Trophoblast cell (in vitro differentiated cells and primary cell): Measurements from ENCODE around the gene HOXB1.
A peak's percentile ranks its signal among the peaks of the same experiment; 100 is the strongest.

ENCODE experiments used
- DNase-seq, 2 donors: peaks; one replicate each; pipeline ENCODE4 v3.0.0-alpha.2; 2016
- H2AFZ ChIP-seq: 2 replicates; pipeline ENCODE4 v1.6.1; 2013; ENCODE audit warnings: low read length, moderate library complexity, mild to moderate bottlenecking; ENCODE audit not compliant: insufficient read depth, poor library complexity
- H2AK5ac ChIP-seq: 2 replicates; pipeline ENCODE4 v1.6.1; 2013; ENCODE audit warnings: mild to moderate bottlenecking, low read length
- H2BK120ac ChIP-seq: 2 replicates; pipeline ENCODE4 v1.6.1; 2013; ENCODE audit warnings: low read length, mild to moderate bottlenecking, moderate library complexity; ENCODE audit not compliant: insufficient read depth, poor library complexity
- H2BK12ac ChIP-seq: 2 replicates; pipeline ENCODE4 v1.6.1; 2013; ENCODE audit warnings: mild to moderate bottlenecking, low read length, moderate library complexity
- H2BK5ac ChIP-seq: 2 replicates; pipeline ENCODE4 v1.6.1; 2013; ENCODE audit warnings: low read length, low read depth, moderate library complexity, mild to moderate bottlenecking; ENCODE audit not compliant: poor library complexity
- H3K14ac ChIP-seq: 2 replicates; pipeline ENCODE4 v1.6.1; 2013; ENCODE audit warnings: mild to moderate bottlenecking, low read length
- H3K18ac ChIP-seq: 2 replicates; pipeline ENCODE4 v1.6.1; 2013; ENCODE audit warnings: mild to moderate bottlenecking, low read length
- H3K23ac ChIP-seq: 2 replicates; pipeline ENCODE4 v1.6.1; 2013; ENCODE audit warnings: low read length
- H3K27ac ChIP-seq: 2 replicates; pipeline ENCODE4 v1.5.1; 2013; ENCODE audit warnings: low read depth, mild to moderate bottlenecking, inconsistent platforms, low read length, moderate library complexity
- H3K27me3 ChIP-seq: 2 replicates; pipeline ENCODE4 v1.6.1; 2013; ENCODE audit warnings: inconsistent platforms, mild to moderate bottlenecking, low read length, moderate library complexity; ENCODE audit not compliant: insufficient read depth
- H3K36me3 ChIP-seq, 2 experiments: 1 replicate in 1 of 2; 2 replicates in 1 of 2; pipeline ENCODE4 v1.6.1; 2013; ENCODE audit warnings: low read length in 2 of 2, mild to moderate bottlenecking in 2 of 2, moderate library complexity in 1 of 2; ENCODE audit not compliant: insufficient read depth in 2 of 2, control insufficient read depth in 1 of 2
- H3K4ac ChIP-seq: 2 replicates; pipeline ENCODE4 v1.6.1; 2013; ENCODE audit warnings: low read depth, mild to moderate bottlenecking, low read length, moderate library complexity
- H3K4me1 ChIP-seq, 2 experiments: 1 replicate in 1 of 2; 2 replicates in 1 of 2; pipeline ENCODE4 v1.6.1; 2013; ENCODE audit warnings: low read length in 2 of 2, mild to moderate bottlenecking in 2 of 2, moderate library complexity in 1 of 2; ENCODE audit not compliant: insufficient read depth in 2 of 2, control insufficient read depth in 1 of 2
- H3K4me2 ChIP-seq: 2 replicates; pipeline ENCODE4 v1.6.1; 2013; ENCODE audit warnings: inconsistent platforms, mild to moderate bottlenecking, low read length, moderate library complexity
- H3K4me3 ChIP-seq: 2 replicates; pipeline ENCODE4 v1.5.1; 2013; ENCODE audit warnings: mild to moderate bottlenecking, low read depth, low read length, inconsistent platforms
- H3K79me1 ChIP-seq: one replicate; pipeline ENCODE4 v1.6.1; 2013; ENCODE audit warnings: low read length
- H3K79me2 ChIP-seq: 2 replicates; pipeline ENCODE4 v1.6.1; 2013; ENCODE audit warnings: low read length, mild to moderate bottlenecking; ENCODE audit not compliant: control insufficient read depth, insufficient read depth, poor library complexity
- H3K9ac ChIP-seq: 2 replicates; pipeline ENCODE4 v1.6.1; 2013; ENCODE audit warnings: mild to moderate bottlenecking, low read length
- H3K9me3 ChIP-seq: 2 replicates; pipeline ENCODE4 v1.6.1; 2013; ENCODE audit warnings: low read depth, mild to moderate bottlenecking, control low read depth, inconsistent platforms, low read length; ENCODE audit not compliant: insufficient read depth
- H4K12ac ChIP-seq: 2 replicates; pipeline ENCODE4 v1.6.1; 2013; ENCODE audit warnings: low read depth, mild to moderate bottlenecking, low read length, moderate library complexity
- H4K8ac ChIP-seq: 2 replicates; pipeline ENCODE4 v1.6.1; 2013; ENCODE audit warnings: low read depth, mild to moderate bottlenecking, low read length, moderate library complexity
- H4K91ac ChIP-seq: one replicate; pipeline ENCODE4 v1.6.1; 2013; ENCODE audit warnings: low read depth, mild to moderate bottlenecking, low read length, moderate library complexity
- WGBS: extraction: QIAGEN DNeasy Blood & Tissue Kit; methylation state at CpG from one replicate; pipeline ENCODE4 v1.1.7; 2013; ENCODE audit warnings: missing lambda C conversion rate; ENCODE audit not compliant: insufficient read length, insufficient coverage; ENCODE audit errors: extremely low coverage; 5-methylcytosine and 5-hydroxymethylcytosine counted together

HOXB1 gene

DNA sequence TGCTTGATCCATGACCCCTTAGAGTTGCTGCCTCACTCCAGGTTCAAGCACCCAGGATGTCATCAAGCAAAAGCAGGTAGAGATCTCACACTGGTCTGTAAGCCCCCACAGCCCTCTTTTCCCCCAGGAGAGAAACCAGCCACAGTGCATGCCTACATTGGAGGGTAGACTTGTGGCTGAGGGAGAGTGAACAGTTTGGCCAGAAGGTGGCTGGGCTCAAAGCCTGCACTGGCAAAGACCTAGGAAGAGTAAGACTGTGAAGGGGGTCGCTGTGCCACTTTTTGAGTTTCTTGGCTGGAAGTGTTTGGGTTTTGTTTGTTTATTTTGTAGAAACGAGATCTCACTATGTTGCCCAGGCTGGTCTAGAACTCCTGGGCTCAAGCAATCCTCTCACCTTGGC is 28.5 kb downstream of the HOXB1 start:
- H2BK120ac ChIP-seq: peak overlapping the region; percentile 48
- H2AFZ ChIP-seq: no peak overlapping the region
- H3K23ac ChIP-seq: no peak overlapping the region
- H3K4me2 ChIP-seq: no peak overlapping the region
- DNase-seq: no peak
- peak overlapping the region; percentile 8 for H3K14ac ChIP-seq
- no peak overlapping the region for H3K4me3 ChIP-seq
- no peaks in the 10 kb centered on the region for H3K27me3 ChIP-seq
- peak overlapping the region; percentile 43 for H2BK12ac ChIP-seq
- H2AK5ac ChIP-seq: peak overlapping the region; percentile 55
- H2BK5ac ChIP-seq: peak overlapping the region; percentile 8
- H4K8ac ChIP-seq: peak overlapping the region; percentile 22
- no peak overlapping the region for H3K9ac ChIP-seq
- no peaks in the 10 kb centered on the region for H3K36me3 ChIP-seq
- no CpG with 5 or more reads among the region's 2 CpGs for WGBS
- H3K4me1 ChIP-seq: peaks cover 46 to 56% of the 10 kb centered on the region in 2 experiments
- peak overlapping the region; percentile 6 for H3K4ac ChIP-seq
- peak overlapping the region; percentile 23 for H3K18ac ChIP-seq
- no peak overlapping the region for H4K12ac ChIP-seq
- H3K27ac ChIP-seq: no peak overlapping the region
- H3K79me1 ChIP-seq: peaks cover 52% of the 10 kb centered on the region
- peak overlapping the region; percentile 86 for H4K91ac ChIP-seq
- H3K9me3 ChIP-seq: no peaks in the 10 kb centered on the region
- H3K79me2 ChIP-seq: peaks cover 3% of the 10 kb centered on the region

DNA sequence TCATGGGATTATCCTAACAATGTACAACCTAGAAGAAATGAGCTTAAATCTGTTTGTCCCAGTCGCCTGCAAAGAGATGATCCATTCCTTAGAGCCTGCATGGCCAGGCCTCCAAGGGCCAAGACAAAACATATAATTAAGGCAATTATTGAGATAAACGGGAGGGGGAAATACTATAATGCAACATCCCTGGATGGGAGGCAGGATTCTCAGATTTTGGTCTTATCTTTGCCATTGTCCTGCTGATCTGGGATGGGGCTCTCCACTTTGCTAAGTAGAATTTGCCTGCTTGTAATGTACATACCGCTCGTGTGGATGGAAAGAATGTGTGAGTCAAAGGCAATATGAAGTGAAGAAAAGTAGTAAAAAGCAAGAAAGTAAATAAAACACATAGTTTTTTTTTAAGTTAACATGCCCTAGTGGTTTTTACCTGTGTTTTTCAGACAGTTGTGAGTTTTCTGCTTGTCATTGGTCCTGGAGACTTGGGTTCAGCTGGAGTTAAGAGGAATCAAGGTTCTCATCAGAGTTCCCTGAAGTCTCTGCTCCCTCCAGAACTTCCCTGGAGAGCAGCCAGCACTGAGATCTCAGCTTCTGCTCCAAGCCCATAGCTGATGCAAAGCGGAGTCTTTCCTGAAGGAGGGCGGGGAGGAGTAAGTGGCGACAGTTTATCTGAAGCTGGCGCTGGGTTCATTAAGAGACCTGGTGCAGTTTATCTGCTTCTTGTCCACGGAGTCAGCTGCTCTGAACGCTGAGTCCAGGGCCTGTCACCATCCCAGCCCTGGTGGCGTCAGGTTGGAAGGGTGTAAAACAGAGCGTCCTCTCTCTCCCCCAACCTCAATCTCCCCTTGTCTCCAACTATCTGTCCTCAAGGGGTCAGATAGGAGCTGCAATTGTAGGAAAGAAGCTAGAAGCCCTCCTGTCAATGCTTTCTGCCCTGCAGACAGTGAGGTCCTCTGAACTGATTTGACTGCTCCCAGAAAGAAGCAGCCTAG is 30.1 kb downstream of the HOXB1 start:
- Histone ChIP-seq H2BK12ac (peak overlapping the region; percentile 90), H2BK120ac (peak overlapping the region; percentile 86), H3K4me1 (peaks cover 43 to 49% of the 10 kb centered on the region in 2 experiments), H3K4ac (peak overlapping the region; percentile 60), H4K8ac (no peak overlapping the region), H3K9me3 (no peaks in the 10 kb centered on the region), H2AFZ (no peak overlapping the region), H3K9ac (no peak overlapping the region), H4K91ac (peak overlapping the region; percentile 16), H3K4me2 (no peak overlapping the region), H2BK5ac (peak overlapping the region; percentile 29), H3K79me1 (peaks cover 50% of the 10 kb centered on the region), H3K79me2 (peaks cover 3% of the 10 kb centered on the region), H3K27me3 (no peaks in the 10 kb centered on the region), H3K27ac (peak overlapping the region; percentile 56), H3K18ac (peak overlapping the region; percentile 19), H3K36me3 (no peaks in the 10 kb centered on the region), H4K12ac (no peak overlapping the region), H3K14ac (peak overlapping the region; percentile 53), H3K23ac (no peak overlapping the region), H2AK5ac (peak overlapping the region; percentile 57), H3K4me3 (no peak overlapping the region)
- DNase-seq: peak in 1 of 2 donors; percentile 34
- WGBS: no CpG with 5 or more reads among the region's 12 CpGs

DNA sequence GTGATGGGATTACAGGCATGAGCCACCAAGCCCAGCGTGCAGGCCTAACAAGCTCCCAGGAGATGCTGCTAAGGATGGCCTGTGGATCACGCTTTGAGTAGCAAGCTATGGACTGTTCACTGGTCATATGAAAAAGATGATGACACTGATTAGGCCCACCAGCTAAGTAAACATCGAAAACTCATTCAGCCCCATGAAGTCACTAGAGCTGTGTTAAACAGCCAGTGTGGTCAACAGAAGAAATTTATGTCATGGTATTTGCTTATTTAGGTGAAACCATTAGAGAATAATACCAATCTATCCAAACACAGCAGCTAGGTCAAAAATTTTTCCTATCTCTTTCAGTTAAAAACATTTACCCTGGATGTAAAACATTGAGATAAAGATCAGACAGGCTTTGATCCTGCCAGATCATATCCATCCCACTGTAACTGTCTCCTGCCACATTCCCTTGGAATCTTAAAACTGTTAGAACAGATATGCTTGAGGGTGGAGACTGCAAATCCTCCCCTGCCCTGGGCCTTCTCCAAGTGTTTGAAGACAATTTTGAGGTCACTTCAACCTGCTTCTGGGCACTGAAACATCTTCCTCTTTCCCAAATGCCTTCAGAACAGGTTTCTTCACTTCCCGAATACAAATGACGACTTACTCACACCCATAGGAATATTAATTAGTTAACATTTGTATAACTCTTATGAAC is 30.9 kb downstream of the HOXB1 start:
- no CpG with 5 or more reads among the region's 5 CpGs for WGBS
- Histone ChIP-seq H3K14ac (peak overlapping the region; percentile 62), H2BK120ac (peak overlapping the region; percentile 87), H3K23ac (no peak overlapping the region), H3K4ac (no peak overlapping the region), H3K79me2 (peaks cover 3% of the 10 kb centered on the region), H3K4me2 (no peak overlapping the region), H4K12ac (no peak overlapping the region), H3K27ac (peak overlapping the region; percentile 97), H4K91ac (peak overlapping the region; percentile 60), H2AFZ (no peak overlapping the region), H4K8ac (no peak overlapping the region), H2BK12ac (peak overlapping the region; percentile 93), H3K4me3 (no peak overlapping the region), H2AK5ac (no peak overlapping the region), H3K4me1 (peaks cover 43 to 49% of the 10 kb centered on the region in 2 experiments), H2BK5ac (peak overlapping the region; percentile 85), H3K9me3 (no peaks in the 10 kb centered on the region), H3K18ac (peak overlapping the region; percentile 74), H3K79me1 (peaks cover 48% of the 10 kb centered on the region), H3K27me3 (no peaks in the 10 kb centered on the region), H3K36me3 (no peaks in the 10 kb centered on the region), H3K9ac (no peak overlapping the region)
- DNase-seq: peak in 1 of 2 donors; percentile 5

DNA sequence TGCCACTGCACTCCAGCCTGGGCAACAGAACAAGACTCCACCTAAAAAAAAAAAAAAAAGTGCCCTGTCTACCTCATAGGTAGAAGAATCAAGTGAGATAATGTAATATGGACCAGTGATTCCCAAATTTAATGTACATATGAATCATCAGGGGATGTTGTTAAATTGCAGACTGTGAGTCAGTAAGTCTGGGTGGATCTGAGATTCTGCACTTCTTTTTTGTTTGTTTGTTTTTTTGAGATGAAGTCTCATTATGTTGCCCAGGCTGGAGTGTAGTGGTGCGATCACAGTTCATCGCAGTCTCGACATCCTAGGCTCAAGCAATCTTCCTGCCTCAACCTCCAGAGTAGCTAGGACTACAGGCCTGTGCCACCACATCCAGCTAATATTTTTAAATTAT is 31.6 kb downstream of the HOXB1 start:
- H2BK12ac ChIP-seq: peak overlapping the region; percentile 85
- H3K36me3 ChIP-seq: no peaks in the 10 kb centered on the region
- peak overlapping the region; percentile 48 for H2BK120ac ChIP-seq
- no peak overlapping the region for H3K23ac ChIP-seq
- no peak overlapping the region for H3K4ac ChIP-seq
- H3K9ac ChIP-seq: no peak overlapping the region
- DNase-seq: no peak
- peaks cover 3% of the 10 kb centered on the region for H3K79me2 ChIP-seq
- no peak overlapping the region for H3K4me3 ChIP-seq
- no peak overlapping the region for H2AK5ac ChIP-seq
- peak overlapping the region; percentile 51 for H3K14ac ChIP-seq
- no peak overlapping the region for H3K4me2 ChIP-seq
- WGBS: no CpG with 5 or more reads among the region's 3 CpGs
- H3K79me1 ChIP-seq: peaks cover 45% of the 10 kb centered on the region
- no peak overlapping the region for H4K8ac ChIP-seq
- H3K4me1 ChIP-seq: peaks cover 43 to 48% of the 10 kb centered on the region in 2 experiments
- no peaks in the 10 kb centered on the region for H3K9me3 ChIP-seq
- no peak overlapping the region for H2AFZ ChIP-seq
- H3K27me3 ChIP-seq: no peaks in the 10 kb centered on the region
- no peak overlapping the region for H3K18ac ChIP-seq
- no peak overlapping the region for H4K12ac ChIP-seq
- peak overlapping the region; percentile 97 for H3K27ac ChIP-seq
- H4K91ac ChIP-seq: peak overlapping the region; percentile 60
- H2BK5ac ChIP-seq: peak overlapping the region; percentile 32
